Mesenchymal stem cell (in vitro differentiated cells and primary cell): ENCODE data around the gene VMAC.
A peak's percentile ranks its signal among the peaks of the same experiment; 100 is the strongest.
"Not testable (repeated sequence)": the region's sequence is repeated elsewhere in the genome, so short reads cannot be mapped to it uniquely, and the experiment has no call there.

Source experiments
- DNase-seq: peaks from one replicate; pipeline ENCODE4 v3.0.0-alpha.2; 2013
- H2AFZ ChIP-seq: one replicate; pipeline ENCODE4 v1.6.1; 2013; ENCODE audit warnings: low read depth, mild to moderate bottlenecking, control low read depth, inconsistent platforms, low read length, moderate library complexity
- H2AK5ac ChIP-seq: 2 replicates; pipeline ENCODE4 v1.6.1; 2013; ENCODE audit warnings: low read length, moderate library complexity, mild to moderate bottlenecking, inconsistent platforms; ENCODE audit not compliant: severe bottlenecking
- H2BK120ac ChIP-seq: one replicate; pipeline ENCODE4 v1.6.1; 2013; ENCODE audit warnings: low read depth, mild to moderate bottlenecking, inconsistent platforms, low read length, moderate library complexity
- H2BK12ac ChIP-seq, 2 experiments: one replicate each; pipeline ENCODE4 v1.6.1; 2013; ENCODE audit warnings: inconsistent platforms in 2 of 2, low read length in 2 of 2, mild to moderate bottlenecking in 2 of 2, moderate library complexity in 2 of 2, control low read depth in 1 of 2
- H2BK15ac ChIP-seq: one replicate; pipeline ENCODE4 v1.6.1; 2013; ENCODE audit warnings: mild to moderate bottlenecking, low read depth, inconsistent platforms; ENCODE audit not compliant: poor library complexity, severe bottlenecking
- H2BK5ac ChIP-seq: 2 replicates; pipeline ENCODE4 v1.6.1; 2013; ENCODE audit warnings: low read depth, mild to moderate bottlenecking, low read length, control low read depth, inconsistent platforms; ENCODE audit not compliant: poor library complexity, severe bottlenecking
- H3K14ac ChIP-seq, 2 experiments: one replicate each; pipeline ENCODE4 v1.6.1; 2013; ENCODE audit warnings: inconsistent platforms in 2 of 2, low read length in 2 of 2, control low read depth in 1 of 2, mild to moderate bottlenecking in 1 of 2, moderate library complexity in 1 of 2
- H3K18ac ChIP-seq, 2 experiments: one replicate each; pipeline ENCODE4 v1.6.1; 2013; ENCODE audit warnings: inconsistent platforms in 2 of 2, low read length in 2 of 2, control low read depth in 1 of 2, low read depth in 1 of 2, mild to moderate bottlenecking in 1 of 2
- H3K23ac ChIP-seq, 2 experiments: one replicate each; pipeline ENCODE4 v1.6.1; 2013; ENCODE audit warnings: inconsistent platforms in 2 of 2, low read length in 2 of 2, mild to moderate bottlenecking in 2 of 2, moderate library complexity in 2 of 2, control low read depth in 1 of 2
- H3K27ac ChIP-seq: 2 replicates; pipeline ENCODE4 v1.5.1; 2013; ENCODE audit warnings: mild to moderate bottlenecking, moderate library complexity, low read length, control low read depth, inconsistent platforms; ENCODE audit not compliant: poor library complexity, severe bottlenecking
- H3K27me3 ChIP-seq, 2 experiments: 2 replicates each; pipeline versions ENCODE4 v1.6.1 to v1.7.0; 2013; ENCODE audit warnings: low read length in 2 of 2, mild to moderate bottlenecking in 2 of 2, moderate library complexity in 2 of 2, control low read depth in 1 of 2, inconsistent platforms in 1 of 2; ENCODE audit not compliant: control insufficient read depth in 1 of 2, insufficient read depth in 1 of 2
- H3K36me3 ChIP-seq, 2 experiments: 2 replicates each; pipeline versions ENCODE4 v1.6.1 to v1.7.0; 2013; ENCODE audit warnings: low read length in 2 of 2, control low read depth in 1 of 2, inconsistent platforms in 1 of 2, low read depth in 1 of 2, mild to moderate bottlenecking in 1 of 2; ENCODE audit not compliant: insufficient read depth in 2 of 2, control insufficient read depth in 1 of 2
- H3K4ac ChIP-seq, 2 experiments: one replicate each; pipeline ENCODE4 v1.6.1; 2013; ENCODE audit warnings: inconsistent platforms in 2 of 2, low read length in 2 of 2, mild to moderate bottlenecking in 2 of 2, moderate library complexity in 2 of 2, control low read depth in 1 of 2, low read depth in 1 of 2
- H3K4me1 ChIP-seq: 2 replicates; pipeline ENCODE4 v1.6.1; 2013; ENCODE audit warnings: low read depth, low read length, control low read depth; ENCODE audit not compliant: control insufficient read depth, insufficient read depth
- H3K4me2 ChIP-seq: 2 replicates; pipeline ENCODE4 v1.6.1; 2013; ENCODE audit warnings: low read length, mild to moderate bottlenecking, inconsistent platforms; ENCODE audit not compliant: poor library complexity, severe bottlenecking
- H3K4me3 ChIP-seq, 2 experiments: 2 replicates each; pipeline versions ENCODE4 v1.5.1 to v1.7.0; 2013; ENCODE audit warnings: low read length in 2 of 2, mild to moderate bottlenecking in 2 of 2, control low read depth in 1 of 2, low read depth in 1 of 2; ENCODE audit not compliant: insufficient read depth in 1 of 2
- H3K79me1 ChIP-seq: replicated peaks from 2 replicates; pipeline ENCODE4 v1.6.1; 2013; ENCODE audit warnings: mild to moderate bottlenecking, control low read depth, low read length, inconsistent platforms; ENCODE audit not compliant: poor library complexity, severe bottlenecking
- H3K9ac ChIP-seq: 2 replicates; pipeline ENCODE4 v1.7.0; 2013; ENCODE audit warnings: mild to moderate bottlenecking, low read length, moderate library complexity
- H3K9me3 ChIP-seq: 2 replicates; pipeline ENCODE4 v1.7.0; 2013; ENCODE audit warnings: mild to moderate bottlenecking, low read length; ENCODE audit not compliant: control insufficient read depth
- H4K8ac ChIP-seq: one replicate; pipeline ENCODE4 v1.6.1; 2013; ENCODE audit warnings: inconsistent platforms, mild to moderate bottlenecking, low read length, moderate library complexity
- H4K91ac ChIP-seq: one replicate; pipeline ENCODE4 v1.6.1; 2013; ENCODE audit warnings: mild to moderate bottlenecking, low read length, inconsistent platforms
- WGBS: methylation state at CpG from one replicate; pipeline ENCODE4 v1.1.7; 2013; ENCODE audit warnings: mixed read lengths; 5-methylcytosine and 5-hydroxymethylcytosine counted together

Gene VMAC

DNA sequence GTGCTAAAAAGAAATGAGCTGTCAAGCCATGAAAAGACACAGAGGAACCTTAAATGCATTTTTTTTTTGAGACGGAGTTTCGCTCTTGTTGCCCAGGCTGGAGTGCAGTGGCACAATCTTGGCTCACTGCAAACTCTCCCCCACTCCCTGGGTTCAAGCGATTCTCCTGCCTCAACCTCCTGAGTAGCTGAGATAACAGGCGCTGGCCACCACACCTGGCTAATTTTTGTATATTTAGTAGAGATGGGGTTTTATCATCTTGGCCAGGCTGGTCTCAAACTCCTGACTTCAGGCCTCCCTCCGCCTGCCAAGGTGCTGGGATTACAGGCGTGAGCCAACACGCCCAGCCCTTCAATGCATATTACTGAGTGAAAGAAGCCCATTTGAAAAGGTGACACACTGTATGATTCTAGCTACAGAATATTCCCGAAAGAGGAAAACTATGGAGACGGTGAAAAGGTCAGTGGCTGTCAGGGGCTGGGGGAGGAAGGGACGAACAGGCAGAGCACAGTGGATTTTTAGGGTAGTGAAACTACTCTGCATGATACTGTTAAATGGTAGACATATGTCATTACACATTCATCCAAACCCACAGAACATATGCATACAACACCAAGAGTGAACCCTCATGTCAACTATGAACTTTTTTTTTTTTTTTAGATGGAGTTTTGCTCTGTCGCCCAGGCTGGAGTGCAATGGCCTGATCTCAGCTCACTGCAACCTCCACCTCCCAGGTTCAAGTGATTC, 20.4 kb upstream of the VMAC start:
- H2AK5ac ChIP-seq, H3K4me2 ChIP-seq, H3K9me3 ChIP-seq, DNase-seq, H3K9ac ChIP-seq, H4K91ac ChIP-seq, H2BK5ac ChIP-seq, H3K23ac ChIP-seq, H2BK15ac ChIP-seq, H3K27ac ChIP-seq, H2AFZ ChIP-seq, H3K4me3 ChIP-seq, H3K14ac ChIP-seq, H3K79me1 ChIP-seq, H3K36me3 ChIP-seq, H2BK120ac ChIP-seq, H4K8ac ChIP-seq, H3K4ac ChIP-seq, H3K27me3 ChIP-seq: not testable (repeated sequence)
- H3K18ac ChIP-seq: peak overlapping the region in 1 of 2 experiments; percentile 12
- peaks cover 23% of the 10 kb centered on the region for H3K4me1 ChIP-seq
- H2BK12ac ChIP-seq: peak overlapping the region in 1 of 2 experiments; percentile 63
- 87% methylated on average over 8 of the region's 11 CpGs for WGBS

DNA sequence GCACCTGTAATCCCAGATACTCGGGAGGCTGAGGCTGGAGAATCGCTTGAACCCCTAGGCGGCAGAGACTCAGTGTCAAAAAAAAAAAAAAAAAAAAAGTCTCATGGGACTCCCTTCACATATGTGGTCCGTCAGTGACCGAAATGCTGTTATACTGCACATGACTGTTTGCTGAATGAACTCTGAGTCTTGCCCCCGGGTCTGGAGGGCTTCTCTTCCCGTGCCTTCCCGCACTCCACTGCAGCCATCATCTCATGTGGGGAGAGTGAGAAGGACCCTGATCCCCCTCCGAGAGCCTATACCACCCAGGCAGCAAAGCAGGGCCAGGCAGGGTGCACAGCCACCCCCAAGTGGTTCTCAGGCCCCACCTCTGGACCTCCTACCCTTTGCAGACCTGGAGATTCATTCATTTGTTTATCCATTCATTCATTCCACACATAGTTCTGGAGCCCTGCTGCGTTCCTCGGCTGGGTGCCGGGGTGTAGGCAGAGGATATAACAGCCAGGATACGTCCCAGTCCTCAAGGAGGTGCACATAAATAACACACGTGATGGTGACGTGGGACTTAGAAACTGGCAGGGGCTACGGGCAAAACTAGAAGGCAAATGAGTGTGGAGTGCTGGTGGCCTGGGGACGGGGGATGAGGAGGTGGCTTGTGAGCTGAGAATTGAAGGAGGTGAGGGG, 15.2 kb upstream of the VMAC start:
- Histone ChIP-seq H3K36me3 (peaks cover 4 to 5% of the 10 kb centered on the region in 2 experiments), H2BK120ac (no peak overlapping the region), H2AK5ac (no peak overlapping the region), H3K27ac (no peak overlapping the region), H3K14ac (peak overlapping the region in 1 of 2 experiments; percentile 75), H3K4me3 (no peak overlapping the region), H4K8ac (no peak overlapping the region), H3K18ac (no peak overlapping the region), H3K9me3 (no peaks in the 10 kb centered on the region), H3K23ac (no peak overlapping the region), H3K79me1 (no peaks in the 10 kb centered on the region), H2BK12ac (peak overlapping the region in 1 of 2 experiments; percentile 49), H3K4me2 (no peak overlapping the region), H4K91ac (no peak overlapping the region), H3K4me1 (peaks cover 29% of the 10 kb centered on the region), H2BK5ac (no peak overlapping the region), H3K4ac (no peak overlapping the region), H3K27me3 (peaks cover 3 to 28% of the 10 kb centered on the region in 2 experiments), H2BK15ac (no peak overlapping the region), H2AFZ (no peak overlapping the region), H3K9ac (no peak overlapping the region)
- peak; percentile 59 for DNase-seq
- WGBS: 75% methylated on average over 17 of the region's 17 CpGs

DNA sequence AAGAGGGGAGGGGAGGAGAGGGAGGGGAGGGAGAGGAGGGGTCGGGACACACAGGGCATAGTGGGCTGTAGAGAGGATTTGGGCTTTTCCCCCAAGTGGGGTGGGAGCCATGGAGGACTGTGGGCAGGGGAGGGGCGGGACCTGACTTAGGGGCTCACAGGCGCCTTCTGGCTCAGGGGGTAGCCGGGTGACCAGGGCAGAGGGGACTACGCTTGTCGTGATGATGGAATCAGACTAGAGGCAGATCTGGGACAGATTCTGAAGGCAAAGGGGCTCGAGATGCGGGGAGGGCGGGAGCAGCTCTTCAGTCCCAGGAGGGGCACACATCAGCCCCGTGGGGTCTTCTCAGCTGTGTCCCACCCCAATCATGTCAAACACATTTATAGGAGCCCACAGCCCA, 14.6 kb upstream of the VMAC start:
- Histone ChIP-seq H3K27me3 (peaks cover 3 to 28% of the 10 kb centered on the region in 2 experiments), H2AK5ac (no peak overlapping the region), H3K4ac (no peak overlapping the region), H3K4me2 (no peak overlapping the region), H2AFZ (no peak overlapping the region), H2BK12ac (no peak overlapping the region), H3K9me3 (no peaks in the 10 kb centered on the region), H3K23ac (no peak overlapping the region), H3K4me3 (no peak overlapping the region), H4K8ac (no peak overlapping the region), H3K4me1 (peaks cover 36% of the 10 kb centered on the region), H3K27ac (no peak overlapping the region), H4K91ac (peak overlapping the region; percentile 53), H2BK15ac (no peak overlapping the region), H2BK5ac (no peak overlapping the region), H3K36me3 (peaks cover 9 to 12% of the 10 kb centered on the region in 2 experiments), H3K9ac (no peak overlapping the region), H3K79me1 (peaks cover 2% of the 10 kb centered on the region), H3K18ac (no peak overlapping the region), H2BK120ac (no peak overlapping the region), H3K14ac (no peak overlapping the region)
- DNase-seq: no peak
- 81% methylated on average over 10 of the region's 10 CpGs for WGBS

DNA sequence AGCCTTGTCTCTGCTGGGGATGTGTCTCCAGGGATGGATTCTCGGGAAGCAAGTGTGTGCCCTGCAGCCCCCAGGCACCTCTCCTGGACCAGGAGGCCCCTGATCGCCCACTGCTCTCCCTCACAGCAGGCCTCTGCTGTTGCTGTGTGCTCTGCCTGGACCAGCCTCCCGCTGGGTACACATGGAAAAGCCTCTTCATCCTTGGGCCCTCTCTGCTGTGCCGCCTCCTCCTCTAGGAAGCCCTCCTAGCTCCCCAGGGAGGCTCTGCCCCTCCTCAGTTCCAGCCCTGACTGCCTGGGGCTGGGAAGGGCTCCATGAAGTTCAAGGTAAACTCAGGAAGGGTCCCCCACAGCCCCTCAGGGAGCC, 13.1 kb upstream of the VMAC start:
- Histone ChIP-seq H3K9ac (peak overlapping the region; percentile 51), H3K27ac (no peak overlapping the region), H3K79me1 (peaks cover 14% of the 10 kb centered on the region), H2AFZ (no peak overlapping the region), H2BK120ac (peak overlapping the region; percentile 54), H2BK12ac (peak overlapping the region in 1 of 2 experiments; percentile 7), H3K23ac (no peak overlapping the region), H2BK15ac (no peak overlapping the region), H3K9me3 (no peaks in the 10 kb centered on the region), H3K4me1 (peaks cover 42% of the 10 kb centered on the region), H3K4me3 (no peak overlapping the region), H2AK5ac (no peak overlapping the region), H3K4ac (no peak overlapping the region), H3K4me2 (no peak overlapping the region), H4K8ac (peak overlapping the region; percentile 27), H4K91ac (no peak overlapping the region), H3K18ac (peak overlapping the region in 1 of 2 experiments; percentile 27), H3K27me3 (peaks cover 3 to 28% of the 10 kb centered on the region in 2 experiments), H3K14ac (peak overlapping the region in 1 of 2 experiments; percentile 53), H2BK5ac (no peak overlapping the region), H3K36me3 (peaks cover 22 to 27% of the 10 kb centered on the region in 2 experiments)
- no peak for DNase-seq
- 82% methylated on average over 4 of the region's 4 CpGs for WGBS
